ENCODE measurements around the gene ZBTB21.

DNA sequence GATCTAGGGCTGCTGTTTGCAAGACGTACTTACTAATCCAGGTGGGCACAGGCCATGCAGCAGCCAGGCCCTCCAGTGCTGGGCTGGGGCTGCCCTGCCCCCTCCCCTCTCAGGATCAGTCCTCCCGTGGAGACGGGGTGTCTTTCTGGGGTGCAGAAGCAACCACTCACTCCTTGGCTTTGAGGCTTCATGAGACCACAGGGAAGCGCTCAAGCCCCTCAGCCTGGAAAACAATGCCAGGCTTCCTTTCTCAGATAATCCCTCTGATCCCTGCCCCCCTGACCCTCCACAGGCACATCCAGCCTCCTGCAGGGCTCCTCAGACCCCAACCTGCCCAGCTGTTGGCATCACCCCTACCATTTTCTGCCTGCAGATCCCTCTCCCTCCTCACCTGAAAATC, 42.5 kb downstream of the ZBTB21 start:
- no peak for TF ChIP-seq POLR2A (IDR thresholded peaks at IDR 0.05)
- TF ChIP-seq, protein P1, sequence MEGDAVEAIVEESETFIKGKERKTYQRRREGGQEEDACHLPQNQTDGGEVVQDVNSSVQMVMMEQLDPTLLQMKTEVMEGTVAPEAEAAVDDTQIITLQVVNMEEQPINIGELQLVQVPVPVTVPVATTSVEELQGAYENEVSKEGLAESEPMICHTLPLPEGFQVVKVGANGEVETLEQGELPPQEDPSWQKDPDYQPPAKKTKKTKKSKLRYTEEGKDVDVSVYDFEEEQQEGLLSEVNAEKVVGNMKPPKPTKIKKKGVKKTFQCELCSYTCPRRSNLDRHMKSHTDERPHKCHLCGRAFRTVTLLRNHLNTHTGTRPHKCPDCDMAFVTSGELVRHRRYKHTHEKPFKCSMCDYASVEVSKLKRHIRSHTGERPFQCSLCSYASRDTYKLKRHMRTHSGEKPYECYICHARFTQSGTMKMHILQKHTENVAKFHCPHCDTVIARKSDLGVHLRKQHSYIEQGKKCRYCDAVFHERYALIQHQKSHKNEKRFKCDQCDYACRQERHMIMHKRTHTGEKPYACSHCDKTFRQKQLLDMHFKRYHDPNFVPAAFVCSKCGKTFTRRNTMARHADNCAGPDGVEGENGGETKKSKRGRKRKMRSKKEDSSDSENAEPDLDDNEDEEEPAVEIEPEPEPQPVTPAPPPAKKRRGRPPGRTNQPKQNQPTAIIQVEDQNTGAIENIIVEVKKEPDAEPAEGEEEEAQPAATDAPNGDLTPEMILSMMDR (IDR thresholded peaks at IDR 0.05) = no peak
